Measurements from ENCODE around the gene MED25.

DNA sequence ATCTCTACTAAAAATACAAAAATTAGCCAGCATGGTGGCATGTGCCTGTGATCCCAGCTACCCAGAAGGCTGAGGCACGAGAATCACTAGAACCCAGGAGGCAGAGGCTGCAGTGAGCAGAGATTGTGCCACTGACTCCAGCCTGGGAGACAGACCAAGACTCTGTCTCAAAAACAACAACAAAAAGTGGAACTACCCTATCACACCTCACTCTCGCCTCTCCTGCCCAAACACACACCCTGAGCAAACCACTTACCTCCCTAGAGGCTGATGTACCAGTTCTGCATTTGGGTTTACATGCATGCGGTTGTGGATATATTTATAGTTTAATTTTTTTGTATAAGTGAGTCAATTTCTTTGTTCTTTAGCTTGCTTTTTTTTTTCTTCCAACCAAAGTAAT lies 25.2 kb downstream of the MED25 start:
- TF ChIP-seq, protein P1, sequence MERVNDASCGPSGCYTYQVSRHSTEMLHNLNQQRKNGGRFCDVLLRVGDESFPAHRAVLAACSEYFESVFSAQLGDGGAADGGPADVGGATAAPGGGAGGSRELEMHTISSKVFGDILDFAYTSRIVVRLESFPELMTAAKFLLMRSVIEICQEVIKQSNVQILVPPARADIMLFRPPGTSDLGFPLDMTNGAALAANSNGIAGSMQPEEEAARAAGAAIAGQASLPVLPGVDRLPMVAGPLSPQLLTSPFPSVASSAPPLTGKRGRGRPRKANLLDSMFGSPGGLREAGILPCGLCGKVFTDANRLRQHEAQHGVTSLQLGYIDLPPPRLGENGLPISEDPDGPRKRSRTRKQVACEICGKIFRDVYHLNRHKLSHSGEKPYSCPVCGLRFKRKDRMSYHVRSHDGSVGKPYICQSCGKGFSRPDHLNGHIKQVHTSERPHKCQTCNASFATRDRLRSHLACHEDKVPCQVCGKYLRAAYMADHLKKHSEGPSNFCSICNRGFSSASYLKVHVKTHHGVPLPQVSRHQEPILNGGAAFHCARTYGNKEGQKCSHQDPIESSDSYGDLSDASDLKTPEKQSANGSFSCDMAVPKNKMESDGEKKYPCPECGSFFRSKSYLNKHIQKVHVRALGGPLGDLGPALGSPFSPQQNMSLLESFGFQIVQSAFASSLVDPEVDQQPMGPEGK (CRISPR knock-in tag; IDR thresholded peaks at IDR 0.05; ENCODE audit: borderline replicate concordance), result no peak
- TF ChIP-seq, protein P2, sequence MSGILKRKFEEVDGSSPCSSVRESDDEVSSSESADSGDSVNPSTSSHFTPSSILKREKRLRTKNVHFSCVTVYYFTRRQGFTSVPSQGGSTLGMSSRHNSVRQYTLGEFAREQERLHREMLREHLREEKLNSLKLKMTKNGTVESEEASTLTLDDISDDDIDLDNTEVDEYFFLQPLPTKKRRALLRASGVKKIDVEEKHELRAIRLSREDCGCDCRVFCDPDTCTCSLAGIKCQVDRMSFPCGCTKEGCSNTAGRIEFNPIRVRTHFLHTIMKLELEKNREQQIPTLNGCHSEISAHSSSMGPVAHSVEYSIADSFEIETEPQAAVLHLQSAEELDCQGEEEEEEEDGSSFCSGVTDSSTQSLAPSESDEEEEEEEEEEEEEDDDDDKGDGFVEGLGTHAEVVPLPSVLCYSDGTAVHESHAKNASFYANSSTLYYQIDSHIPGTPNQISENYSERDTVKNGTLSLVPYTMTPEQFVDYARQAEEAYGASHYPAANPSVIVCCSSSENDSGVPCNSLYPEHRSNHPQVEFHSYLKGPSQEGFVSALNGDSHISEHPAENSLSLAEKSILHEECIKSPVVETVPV (CRISPR knock-in tag; IDR thresholded peaks at IDR 0.05), result no peak
- TF ChIP-seq ZFP30 (CRISPR knock-in tag; IDR thresholded peaks at IDR 0.05) (no peak), ZFP3 (CRISPR knock-in tag; IDR thresholded peaks at IDR 0.05) (no peak), PPARA (CRISPR knock-in tag; IDR thresholded peaks at IDR 0.05; ENCODE audit: borderline replicate concordance) (no peak), ESRRG (CRISPR knock-in tag; IDR thresholded peaks at IDR 0.05) (no peak), ARNTL (CRISPR knock-in tag; IDR thresholded peaks at IDR 0.05; ENCODE audit: borderline replicate concordance, low read depth) (no peak), BACH2 (CRISPR knock-in tag; IDR thresholded peaks at IDR 0.05; ENCODE audit: borderline replicate concordance) (no peak), ISL1 (CRISPR knock-in tag; IDR thresholded peaks at IDR 0.05) (no peak), RARB (CRISPR knock-in tag; IDR thresholded peaks at IDR 0.05) (no peak), ZNF565 (CRISPR knock-in tag; conservative IDR thresholded peaks at IDR 0.05; ENCODE audit: low read depth) (no peak), ZNF8 (CRISPR knock-in tag; IDR thresholded peaks at IDR 0.05) (no peak)
- TF ChIP-seq, protein P3, sequence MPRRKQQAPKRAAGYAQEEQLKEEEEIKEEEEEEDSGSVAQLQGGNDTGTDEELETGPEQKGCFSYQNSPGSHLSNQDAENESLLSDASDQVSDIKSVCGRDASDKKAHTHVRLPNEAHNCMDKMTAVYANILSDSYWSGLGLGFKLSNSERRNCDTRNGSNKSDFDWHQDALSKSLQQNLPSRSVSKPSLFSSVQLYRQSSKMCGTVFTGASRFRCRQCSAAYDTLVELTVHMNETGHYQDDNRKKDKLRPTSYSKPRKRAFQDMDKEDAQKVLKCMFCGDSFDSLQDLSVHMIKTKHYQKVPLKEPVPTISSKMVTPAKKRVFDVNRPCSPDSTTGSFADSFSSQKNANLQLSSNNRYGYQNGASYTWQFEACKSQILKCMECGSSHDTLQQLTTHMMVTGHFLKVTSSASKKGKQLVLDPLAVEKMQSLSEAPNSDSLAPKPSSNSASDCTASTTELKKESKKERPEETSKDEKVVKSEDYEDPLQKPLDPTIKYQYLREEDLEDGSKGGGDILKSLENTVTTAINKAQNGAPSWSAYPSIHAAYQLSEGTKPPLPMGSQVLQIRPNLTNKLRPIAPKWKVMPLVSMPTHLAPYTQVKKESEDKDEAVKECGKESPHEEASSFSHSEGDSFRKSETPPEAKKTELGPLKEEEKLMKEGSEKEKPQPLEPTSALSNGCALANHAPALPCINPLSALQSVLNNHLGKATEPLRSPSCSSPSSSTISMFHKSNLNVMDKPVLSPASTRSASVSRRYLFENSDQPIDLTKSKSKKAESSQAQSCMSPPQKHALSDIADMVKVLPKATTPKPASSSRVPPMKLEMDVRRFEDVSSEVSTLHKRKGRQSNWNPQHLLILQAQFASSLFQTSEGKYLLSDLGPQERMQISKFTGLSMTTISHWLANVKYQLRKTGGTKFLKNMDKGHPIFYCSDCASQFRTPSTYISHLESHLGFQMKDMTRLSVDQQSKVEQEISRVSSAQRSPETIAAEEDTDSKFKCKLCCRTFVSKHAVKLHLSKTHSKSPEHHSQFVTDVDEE (CRISPR knock-in tag; IDR thresholded peaks at IDR 0.05), result no peak
- TF ChIP-seq, protein P4, sequence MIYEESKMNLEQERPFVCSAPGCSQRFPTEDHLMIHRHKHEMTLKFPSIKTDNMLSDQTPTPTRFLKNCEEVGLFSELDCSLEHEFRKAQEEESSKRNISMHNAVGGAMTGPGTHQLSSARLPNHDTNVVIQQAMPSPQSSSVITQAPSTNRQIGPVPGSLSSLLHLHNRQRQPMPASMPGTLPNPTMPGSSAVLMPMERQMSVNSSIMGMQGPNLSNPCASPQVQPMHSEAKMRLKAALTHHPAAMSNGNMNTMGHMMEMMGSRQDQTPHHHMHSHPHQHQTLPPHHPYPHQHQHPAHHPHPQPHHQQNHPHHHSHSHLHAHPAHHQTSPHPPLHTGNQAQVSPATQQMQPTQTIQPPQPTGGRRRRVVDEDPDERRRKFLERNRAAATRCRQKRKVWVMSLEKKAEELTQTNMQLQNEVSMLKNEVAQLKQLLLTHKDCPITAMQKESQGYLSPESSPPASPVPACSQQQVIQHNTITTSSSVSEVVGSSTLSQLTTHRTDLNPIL (CRISPR knock-in tag; IDR thresholded peaks at IDR 0.05; ENCODE audit: low read depth), result no peak
